Measurements from ENCODE around the gene MTMR12.

MTMR12 gene

GRCh38 chr5:32302835-32303754, 9.6 kb downstream of the MTMR12 start:
- no peak overlapping the region for H2BK5ac ChIP-seq (ENCODE audit: low read length)
- DNase-seq (ENCODE audit: low spot score) = no peak
- H3K14ac ChIP-seq (ENCODE audit: low read length) = no peak overlapping the region
- no peaks in the 10 kb centered on the region for H3K9me3 ChIP-seq (replicated peaks in 1 of 2; ENCODE audit: control insufficient read depth in 2 of 2, insufficient read depth in 1 of 2, low read depth in 1 of 2, low read length in 2 of 2)
- H4K91ac ChIP-seq (ENCODE audit: low read depth, low read length, poor library complexity) = no peak overlapping the region
- H3K36me3 ChIP-seq (replicated peaks in 1 of 2; ENCODE audit: control insufficient read depth in 2 of 2, insufficient read depth in 2 of 2, low read length in 2 of 2) = peaks cover 0 to 4% of the 10 kb centered on the region in 2 donors
- H2BK12ac ChIP-seq (ENCODE audit: low read length) = no peak overlapping the region
- no peak overlapping the region for H3K23ac ChIP-seq (ENCODE audit: low read depth, low read length, poor library complexity)
- no peak overlapping the region for H3K27ac ChIP-seq (replicated peaks; ENCODE audit: low read length)
- H3K4ac ChIP-seq (ENCODE audit: low read length) = no peak overlapping the region
- H3K18ac ChIP-seq (ENCODE audit: low read length) = no peak overlapping the region
- no peak overlapping the region for H2AK5ac ChIP-seq (ENCODE audit: low read depth, low read length)
- no CpG with 5 or more reads among the region's 7 CpGs for WGBS, 2 donors (ENCODE audit: extremely low coverage in 2 of 2, insufficient read length in 2 of 2, insufficient replicate concordance in 1 of 2)
- H3K4me2 ChIP-seq (ENCODE audit: insufficient read depth, low read length, poor library complexity, severe bottlenecking) = no peak overlapping the region
- no peak overlapping the region for H2BK15ac ChIP-seq (ENCODE audit: low read length)
- H2BK120ac ChIP-seq (ENCODE audit: low read depth, low read length) = no peak overlapping the region
- no peaks in the 10 kb centered on the region for H3K4me1 ChIP-seq (ENCODE audit: control insufficient read depth in 2 of 2, insufficient read depth in 1 of 2, low read depth in 1 of 2, low read length in 2 of 2)
- no peak overlapping the region for H3K9ac ChIP-seq (ENCODE audit: low read depth, low read length, poor library complexity)
- no peak overlapping the region for H2AFZ ChIP-seq (ENCODE audit: low read length)
- peaks cover under 1% of the 10 kb centered on the region for H3K79me1 ChIP-seq (ENCODE audit: low read depth, low read length)
- no peaks in the 10 kb centered on the region for H3K27me3 ChIP-seq (ENCODE audit: control insufficient read depth in 3 of 3, insufficient read depth in 3 of 3, low read depth in 1 of 3, low read length in 3 of 3)
- H3K4me3 ChIP-seq (ENCODE audit: low read length in 2 of 2) = no peak overlapping the region
- H4K8ac ChIP-seq (ENCODE audit: low read depth, low read length) = no peak overlapping the region

- Histone ChIP-seq H2BK120ac (ENCODE audit: low read depth, low read length) (no peak overlapping the region), H3K18ac (ENCODE audit: low read length) (no peak overlapping the region), H3K9ac (ENCODE audit: low read depth, low read length, poor library complexity) (no peak overlapping the region), H3K23ac (ENCODE audit: low read depth, low read length, poor library complexity) (no peak overlapping the region), H2BK12ac (ENCODE audit: low read length) (no peak overlapping the region), H2BK15ac (ENCODE audit: low read length) (no peak overlapping the region), H3K9me3 (replicated peaks in 1 of 2; ENCODE audit: control insufficient read depth in 2 of 2, insufficient read depth in 1 of 2, low read depth in 1 of 2, low read length in 2 of 2) (no peaks in the 10 kb centered on the region), H2AK5ac (ENCODE audit: low read depth, low read length) (no peak overlapping the region), H2BK5ac (ENCODE audit: low read length) (no peak overlapping the region), H3K4me3 (ENCODE audit: low read length in 2 of 2) (no peak overlapping the region), H3K27ac (replicated peaks; ENCODE audit: low read length) (no peak overlapping the region), H3K14ac (ENCODE audit: low read length) (no peak overlapping the region), H3K36me3 (replicated peaks in 1 of 2; ENCODE audit: control insufficient read depth in 2 of 2, insufficient read depth in 2 of 2, low read length in 2 of 2) (peaks cover 0 to 8% of the 10 kb centered on the region in 2 donors), H4K8ac (ENCODE audit: low read depth, low read length) (no peak overlapping the region), H2AFZ (ENCODE audit: low read length) (no peak overlapping the region), H3K4me2 (ENCODE audit: insufficient read depth, low read length, poor library complexity, severe bottlenecking) (no peak overlapping the region), H3K27me3 (ENCODE audit: control insufficient read depth in 3 of 3, insufficient read depth in 3 of 3, low read depth in 1 of 3, low read length in 3 of 3) (no peaks in the 10 kb centered on the region), H3K4me1 (ENCODE audit: control insufficient read depth in 2 of 2, insufficient read depth in 1 of 2, low read depth in 1 of 2, low read length in 2 of 2) (no peaks in the 10 kb centered on the region), H3K79me1 (ENCODE audit: low read depth, low read length) (no peaks in the 10 kb centered on the region), H4K91ac (ENCODE audit: low read depth, low read length, poor library complexity) (no peak overlapping the region), H3K4ac (ENCODE audit: low read length) (no peak overlapping the region)
- WGBS, 2 donors (ENCODE audit: extremely low coverage in 2 of 2, insufficient read length in 2 of 2, insufficient replicate concordance in 1 of 2) = no CpG with 5 or more reads among the region's 2 CpGs
- DNase-seq (ENCODE audit: low spot score) = no peak
These were observed 10.8 kb downstream of the MTMR12 start for GRCh38 chr5:32301891-32302290.

- Histone ChIP-seq H3K27me3 (ENCODE audit: control insufficient read depth in 3 of 3, insufficient read depth in 3 of 3, low read depth in 1 of 3, low read length in 3 of 3) (no peaks in the 10 kb centered on the region), H3K27ac (replicated peaks; ENCODE audit: low read length) (no peak overlapping the region), H3K36me3 (replicated peaks in 1 of 2; ENCODE audit: control insufficient read depth in 2 of 2, insufficient read depth in 2 of 2, low read length in 2 of 2) (peaks cover 0 to 32% of the 10 kb centered on the region in 2 donors), H3K18ac (ENCODE audit: low read length) (no peak overlapping the region), H3K14ac (ENCODE audit: low read length) (no peak overlapping the region), H2BK5ac (ENCODE audit: low read length) (no peak overlapping the region), H2BK12ac (ENCODE audit: low read length) (no peak overlapping the region), H3K79me1 (ENCODE audit: low read depth, low read length) (no peaks in the 10 kb centered on the region), H2AK5ac (ENCODE audit: low read depth, low read length) (no peak overlapping the region), H2BK15ac (ENCODE audit: low read length) (no peak overlapping the region), H2BK120ac (ENCODE audit: low read depth, low read length) (no peak overlapping the region), H4K8ac (ENCODE audit: low read depth, low read length) (no peak overlapping the region), H4K91ac (ENCODE audit: low read depth, low read length, poor library complexity) (no peak overlapping the region), H3K4me2 (ENCODE audit: insufficient read depth, low read length, poor library complexity, severe bottlenecking) (no peak overlapping the region), H3K4me3 (ENCODE audit: low read length in 2 of 2) (no peak overlapping the region), H3K9me3 (replicated peaks in 1 of 2; ENCODE audit: control insufficient read depth in 2 of 2, insufficient read depth in 1 of 2, low read depth in 1 of 2, low read length in 2 of 2) (no peaks in the 10 kb centered on the region), H3K23ac (ENCODE audit: low read depth, low read length, poor library complexity) (no peak overlapping the region), H2AFZ (ENCODE audit: low read length) (no peak overlapping the region), H3K9ac (ENCODE audit: low read depth, low read length, poor library complexity) (no peak overlapping the region), H3K4me1 (ENCODE audit: control insufficient read depth in 2 of 2, insufficient read depth in 1 of 2, low read depth in 1 of 2, low read length in 2 of 2) (no peaks in the 10 kb centered on the region), H3K4ac (ENCODE audit: low read length) (no peak overlapping the region)
- WGBS, 2 donors (ENCODE audit: extremely low coverage in 2 of 2, insufficient read length in 2 of 2, insufficient replicate concordance in 1 of 2) = no CpG with 5 or more reads among the region's 4 CpGs
- DNase-seq (ENCODE audit: low spot score) = no peak
These were observed 13.6 kb downstream of the MTMR12 start for GRCh38 chr5:32299059-32299677.

GRCh38 chr5:32298059-32298415, 14.7 kb downstream of the MTMR12 start:
- Histone ChIP-seq H2BK12ac (ENCODE audit: low read length) (no peak overlapping the region), H3K18ac (ENCODE audit: low read length) (no peak overlapping the region), H3K4me3 (ENCODE audit: low read length in 2 of 2) (no peak overlapping the region), H2AK5ac (ENCODE audit: low read depth, low read length) (no peak overlapping the region), H4K8ac (ENCODE audit: low read depth, low read length) (no peak overlapping the region), H3K36me3 (replicated peaks in 1 of 2; ENCODE audit: control insufficient read depth in 2 of 2, insufficient read depth in 2 of 2, low read length in 2 of 2) (peaks cover 0 to 44% of the 10 kb centered on the region in 2 donors), H2BK120ac (ENCODE audit: low read depth, low read length) (no peak overlapping the region), H3K4me1 (ENCODE audit: control insufficient read depth in 2 of 2, insufficient read depth in 1 of 2, low read depth in 1 of 2, low read length in 2 of 2) (no peaks in the 10 kb centered on the region), H3K4ac (ENCODE audit: low read length) (no peak overlapping the region), H3K4me2 (ENCODE audit: insufficient read depth, low read length, poor library complexity, severe bottlenecking) (no peak overlapping the region), H2BK15ac (ENCODE audit: low read length) (no peak overlapping the region), H3K9ac (ENCODE audit: low read depth, low read length, poor library complexity) (no peak overlapping the region), H3K79me1 (ENCODE audit: low read depth, low read length) (no peaks in the 10 kb centered on the region), H4K91ac (ENCODE audit: low read depth, low read length, poor library complexity) (no peak overlapping the region), H3K23ac (ENCODE audit: low read depth, low read length, poor library complexity) (no peak overlapping the region), H3K14ac (ENCODE audit: low read length) (no peak overlapping the region), H3K27me3 (ENCODE audit: control insufficient read depth in 3 of 3, insufficient read depth in 3 of 3, low read depth in 1 of 3, low read length in 3 of 3) (no peaks in the 10 kb centered on the region), H2AFZ (ENCODE audit: low read length) (no peak overlapping the region), H2BK5ac (ENCODE audit: low read length) (no peak overlapping the region), H3K27ac (replicated peaks; ENCODE audit: low read length) (no peak overlapping the region), H3K9me3 (replicated peaks in 1 of 2; ENCODE audit: control insufficient read depth in 2 of 2, insufficient read depth in 1 of 2, low read depth in 1 of 2, low read length in 2 of 2) (no peaks in the 10 kb centered on the region)
- no peak for DNase-seq (ENCODE audit: low spot score)
- no CpG with 5 or more reads among the region's 5 CpGs for WGBS, 2 donors (ENCODE audit: extremely low coverage in 2 of 2, insufficient read length in 2 of 2, insufficient replicate concordance in 1 of 2)

Measured in neuronal stem cell (in vitro differentiated cells).